HepG2 (cell line): ENCODE measurements around the gene PDE4D. TPM values are rescaled to one million over a fixed set of nuclear protein-coding genes. Genes with fewer than 3 reads are reported as not detected.

ENCODE experiments used
- ATAC-seq: fragments of 200-7000 bp; cut with Tn5 transposase; 3 replicates; pipeline ENCODE4 v1.9.1; 2020; ENCODE audit warnings: mild to moderate bottlenecking, moderate library complexity
- BruUV-seq: library from RNA; stranded (reverse); fragments of 400-500 nt; replicated peaks from 2 replicates; lab custom pipeline; 2021; lab: Mats Ljungman, UMichigan
- CTCF ChIA-PET: fragments of 300-600 bp; formaldehyde crosslinking; extraction: SDS; loops from one replicate; lab custom pipeline; 2021; ENCODE audit warnings: low total read pairs, inconsistent platforms, low intra/inter-chr PET ratio; lab: Yijun Ruan, JAX
- POLR2A ChIA-PET: fragments of 350-600 bp; sonication (Branson Sonifier 250); formaldehyde crosslinking; loops from one replicate; lab custom pipeline; 2020; ENCODE audit warnings: antibody characterized with exemption, inconsistent platforms; lab: Yijun Ruan, JAX
- DNase-seq: peaks from one replicate; pipeline ENCODE4 v3.0.0-alpha.2; 2015; ENCODE audit warnings: low spot score
- FAIRE-seq: peaks from 3 replicates; lab custom pipeline; 2011; peaks lifted over from hg19 to GRCh38; lab: Jason Lieb, UNC
- H2AFZ ChIP-seq: one replicate; pipeline ENCODE4 v1.6.1; 2011; ENCODE audit warnings: low read length, inconsistent platforms
- H3K27ac ChIP-seq: fragments of 300-600 bp; 3 replicates; pipeline ENCODE4 v1.8.0; 2011; ENCODE audit warnings: mixed run types, mild to moderate bottlenecking, mixed read lengths, low read length, inconsistent platforms; ENCODE audit not compliant: insufficient read depth; ENCODE audit errors: extremely low read length
- H3K27me3 ChIP-seq, 2 experiments: fragments of 200-600 bp in 1 of 2; 2 replicates in 1 of 2; 3 replicates in 1 of 2; pipeline versions ENCODE4 v1.6.0 to v1.8.0; 2011; ENCODE audit warnings: low read length in 2 of 2, mild to moderate bottlenecking in 2 of 2, moderate library complexity in 2 of 2, inconsistent platforms in 1 of 2; ENCODE audit not compliant: insufficient read depth in 2 of 2, control insufficient read depth in 1 of 2
- H3K36me3 ChIP-seq, 2 experiments: fragments of 200-600 bp in 1 of 2; replicated peaks in 1 of 2; 2 replicates in 1 of 2; 3 replicates in 1 of 2; pipeline versions ENCODE4 v1.5.1 to v1.8.0; 2011; ENCODE audit warnings: low read length in 2 of 2, inconsistent platforms in 1 of 2; ENCODE audit not compliant: insufficient read depth in 2 of 2, control insufficient read depth in 1 of 2
- H3K4me1 ChIP-seq: 2 replicates; pipeline ENCODE4 v1.5.1; 2012; ENCODE audit warnings: low read length, inconsistent platforms; ENCODE audit not compliant: insufficient read depth
- H3K4me2 ChIP-seq: 2 replicates; pipeline ENCODE4 v1.6.0; 2011; ENCODE audit warnings: low read depth, low read length, inconsistent platforms
- H3K4me3 ChIP-seq, 3 experiments: fragments of 200-600 bp in 1 of 3; sonication (generic), shearing (Covaris generic) in 1 of 3; replicated peaks in 1 of 3; 2 replicates each; pipeline ENCODE4 v1.5.1; 2011 to 2016; ENCODE audit warnings: low read length in 3 of 3, inconsistent platforms in 2 of 3, low read depth in 2 of 3, mild to moderate bottlenecking in 2 of 3, control low read depth in 1 of 3, mixed read lengths in 1 of 3; ENCODE audit not compliant: insufficient read depth in 1 of 3
- H3K79me2 ChIP-seq: one replicate; pipeline ENCODE4 v1.6.1; 2011; ENCODE audit warnings: low read length, inconsistent platforms; ENCODE audit not compliant: insufficient read depth
- H3K9ac ChIP-seq: 2 replicates; pipeline ENCODE4 v1.6.0; 2011; ENCODE audit warnings: mild to moderate bottlenecking, low read depth, low read length, inconsistent platforms; ENCODE audit not compliant: insufficient read depth
- H3K9me3 ChIP-seq: 2 replicates; pipeline ENCODE4 v1.5.1; 2012; ENCODE audit warnings: mild to moderate bottlenecking, low read length
- H4K20me1 ChIP-seq: 2 replicates; pipeline ENCODE4 v1.6.0; 2011; ENCODE audit warnings: inconsistent platforms, mild to moderate bottlenecking, low read length, moderate library complexity; ENCODE audit not compliant: insufficient read depth
- CENPT ChIP-seq: sonication (generic); formaldehyde crosslinking; IDR thresholded peaks from 2 replicates; pipeline ENCODE4 v1.8.0; 2022; ENCODE audit warnings: low read depth, mild to moderate bottlenecking, moderate library complexity, missing genetic modification reagents
- PLRG1 ChIP-seq: fragments of 450-650 bp; conservative IDR thresholded peaks from 2 replicates; pipeline ENCODE4 v1.6.1; 2016
- RFXANK ChIP-seq: IDR thresholded peaks from 2 replicates; pipeline ENCODE4 v1.6.1; 2016
- TRAFD1 ChIP-seq: sonication (generic); formaldehyde crosslinking; IDR thresholded peaks from 2 replicates; pipeline ENCODE4 v1.5.1; 2020; ENCODE audit warnings: missing genetic modification reagents, mild to moderate bottlenecking, borderline replicate concordance
- ZBTB1 ChIP-seq: sonication (generic); formaldehyde crosslinking; IDR thresholded peaks from 2 replicates; pipeline ENCODE4 v1.4.0; 2020; ENCODE audit warnings: missing genetic modification reagents, borderline replicate concordance
- ZBTB44 ChIP-seq: sonication (generic); formaldehyde crosslinking; IDR thresholded peaks from 2 replicates; pipeline ENCODE4 v1.4.0; 2020; ENCODE audit warnings: missing genetic modification reagents
- ZNF34 ChIP-seq: sonication (generic); formaldehyde crosslinking; IDR thresholded peaks from 2 replicates; pipeline ENCODE4 v1.4.0; 2020; ENCODE audit warnings: mild to moderate bottlenecking, missing genetic modification reagents, borderline replicate concordance
- ZNF343 ChIP-seq: sonication (generic); formaldehyde crosslinking; IDR thresholded peaks from 2 replicates; pipeline ENCODE4 v1.4.0; 2020; ENCODE audit warnings: mild to moderate bottlenecking, missing genetic modification reagents
- ZNF589 ChIP-seq: sonication (generic); formaldehyde crosslinking; conservative IDR thresholded peaks from 2 replicates; pipeline ENCODE4 v1.8.0; 2022; ENCODE audit warnings: mild to moderate bottlenecking, moderate library complexity, missing genetic modification reagents
- ZNF605 ChIP-seq: sonication (generic); formaldehyde crosslinking; IDR thresholded peaks from 2 replicates; pipeline ENCODE4 v1.8.0; 2022; ENCODE audit warnings: mild to moderate bottlenecking, missing genetic modification reagents
- ZNF660 ChIP-seq: sonication (generic); formaldehyde crosslinking; IDR thresholded peaks from 2 replicates; pipeline ENCODE4 v1.5.1; 2020; ENCODE audit warnings: mild to moderate bottlenecking, low read depth, missing genetic modification reagents, borderline replicate concordance
- ZNF710 ChIP-seq: sonication (generic); formaldehyde crosslinking; IDR thresholded peaks from 2 replicates; pipeline ENCODE4 v1.5.0; 2020; ENCODE audit warnings: mild to moderate bottlenecking, missing genetic modification reagents, borderline replicate concordance
- ZSCAN22 ChIP-seq: sonication (generic); formaldehyde crosslinking; IDR thresholded peaks from 2 replicates; pipeline ENCODE4 v1.4.0; 2020; ENCODE audit warnings: mild to moderate bottlenecking, missing genetic modification reagents
- WGBS: methylation state at CpG from one replicate; pipeline ENCODE4 v1.1.6; 2017; ENCODE audit warnings: low lambda C conversion rate; 5-methylcytosine and 5-hydroxymethylcytosine counted together
- in situ Hi-C: cut with HindIII; loops from 2 replicates; pipeline ENCODE4 v1.10.0; 2017; ENCODE audit warnings: low pct_unique_long_range_greater_than_20kb; ENCODE audit not compliant: extremely low pct_ligation_motif_present
- intact Hi-C: fragments of 100-400 bp; cut with micrococcal nuclease; formaldehyde crosslinking; loops from one replicate; pipeline ENCODE4 v1.10.0; 2022; ENCODE audit not compliant: unreplicated experiment
- polyA plus RNA-seq, 8 experiments: library from polyadenylated mRNA; depleted of rRNA in 3 of 8; stranded (reverse) in 7 of 8; unstranded in 1 of 8; fragments of >200 nt; fragmentation: Illumina TruSeq in 4 of 8; extraction: Trizol in 4 of 8; gene quantifications; 2 replicates each; pipeline versions ENCODE4 v1.2.1 to v1.2.3, GENCODE V29; 2011 to 2016; ENCODE audit warnings: low read depth in 4 of 8, missing spikeins in 1 of 8, mixed read lengths in 1 of 8; ENCODE audit not compliant: insufficient read depth in 1 of 8
- total RNA-seq, 5 experiments: library from RNA; depleted of rRNA; stranded (reverse); fragments of >200 nt; fragmentation: Illumina TruSeq; extraction: Trizol; gene quantifications; 2 replicates each; pipeline ENCODE4 v1.2.3, GENCODE V29; 2016; ENCODE audit warnings: low read depth in 1 of 5

PDE4D gene
- total and polyA plus RNA-seq, 2 of the 13 experiments (the other 11 are each of a cell fraction or from before 2014, with no cell fraction given), result 7.0 to 12.2 TPM

GRCh38 chr5:59489551-59489950 lies 404.0 kb downstream of the PDE4D start:
- no peak overlapping the region for H3K9ac ChIP-seq
- H3K27me3 ChIP-seq, result no peaks in the 10 kb centered on the region
- DNase-seq (no peak), FAIRE-seq (no peak), ATAC-seq (no peak)
- H2AFZ ChIP-seq, result no peak overlapping the region
- no peaks in the 10 kb centered on the region for H3K36me3 ChIP-seq
- CTCF ChIA-PET, result no interaction called here
- no peaks in the 10 kb centered on the region for H3K79me2 ChIP-seq
- 38% methylated on average over 1 of the region's 1 CpG for WGBS
- TF ChIP-seq RFXANK (CRISPR knock-in tag), result no peak
- no peak for TF ChIP-seq TRAFD1 (CRISPR knock-in tag)
- TF ChIP-seq ZNF605 (CRISPR knock-in tag), result no peak
- TF ChIP-seq CENPT, result no peak
- no peak for TF ChIP-seq ZSCAN22 (CRISPR knock-in tag)
- no peak for TF ChIP-seq ZNF34 (CRISPR knock-in tag)
- TF ChIP-seq ZNF660 (CRISPR knock-in tag), result no peak
- no peak for TF ChIP-seq ZNF710
- no peak for TF ChIP-seq ZNF589 (CRISPR knock-in tag)
- TF ChIP-seq ZBTB1 (CRISPR knock-in tag), result no peak
- no peak for TF ChIP-seq ZNF343 (CRISPR knock-in tag)
- TF ChIP-seq PLRG1, result no peak
- no peak for TF ChIP-seq ZBTB44 (CRISPR knock-in tag)
- no peaks in the 10 kb centered on the region for H4K20me1 ChIP-seq
- no peaks in the 10 kb centered on the region for H3K4me1 ChIP-seq
- BruUV-seq, result no TSS peak
- H3K4me3 ChIP-seq, result no peak overlapping the region
- POLR2A ChIA-PET, result no interaction called here
- in situ Hi-C loops, result no loop called here
- intact Hi-C loops, result no loop called here
- H3K9me3 ChIP-seq, result no peaks in the 10 kb centered on the region
- no peak overlapping the region for H3K4me2 ChIP-seq
- no peak overlapping the region for H3K27ac ChIP-seq
